Natural killer cell (primary cell): Measurements from ENCODE around the gene LCLAT1. TPM values are rescaled to one million over a fixed set of nuclear protein-coding genes. Genes with fewer than 3 reads are reported as not detected.

Experiments
- ATAC-seq, 3 donors: fragments of 150-1000 bp in 2 of 3; fragments of 200-7000 bp in 1 of 3; cut with Tn5 transposase; 1 replicate in 1 of 3; 2 replicates in 2 of 3; pipeline ENCODE4 v1.10.0; 2021; ENCODE audit warnings: mild to moderate bottlenecking in 2 of 3, moderate library complexity in 2 of 3
- DNase-seq, 2 donors: peaks; one replicate each; pipeline versions ENCODE4 v3.0.0 to v3.0.0-alpha.2; 2013 to 2021; ENCODE audit warnings: mixed read lengths in 1 of 2
- H3K27ac ChIP-seq: one replicate; pipeline ENCODE4 v1.5.1; 2013; ENCODE audit warnings: mild to moderate bottlenecking, low read length
- H3K27me3 ChIP-seq: one replicate; pipeline ENCODE4 v1.6.1; 2013; ENCODE audit warnings: low read length; ENCODE audit not compliant: control insufficient read depth, insufficient read depth
- H3K36me3 ChIP-seq: one replicate; pipeline ENCODE4 v1.6.1; 2013; ENCODE audit warnings: low read length; ENCODE audit not compliant: control insufficient read depth, insufficient read depth
- H3K4me1 ChIP-seq: one replicate; pipeline ENCODE4 v1.6.1; 2013; ENCODE audit warnings: low read length; ENCODE audit not compliant: control insufficient read depth, insufficient read depth
- H3K4me3 ChIP-seq: one replicate; pipeline ENCODE4 v1.5.1; 2013; ENCODE audit warnings: low read length
- H3K9me3 ChIP-seq: one replicate; pipeline ENCODE4 v1.6.1; 2013; ENCODE audit warnings: low read length; ENCODE audit not compliant: control insufficient read depth, insufficient read depth
- H3K27ac Mint-ChIP-seq, 2 donors: one replicate each; pipeline ENCODE4 v1.8.0; 2022; ENCODE audit warnings: mild to moderate bottlenecking in 2 of 2, mixed read lengths in 2 of 2, moderate library complexity in 1 of 2
- H3K27me3 Mint-ChIP-seq, 2 donors: one replicate each; pipeline ENCODE4 v1.8.0; 2022; ENCODE audit warnings: low read depth in 2 of 2, mixed read lengths in 2 of 2
- H3K36me3 Mint-ChIP-seq: one replicate; pipeline ENCODE4 v1.8.0; 2022; ENCODE audit warnings: mixed read lengths
- H3K4me1 Mint-ChIP-seq, 2 donors: one replicate each; pipeline ENCODE4 v1.8.0; 2022; ENCODE audit warnings: mixed read lengths in 2 of 2
- H3K4me3 Mint-ChIP-seq: one replicate; pipeline ENCODE4 v1.8.0; 2022; ENCODE audit warnings: mild to moderate bottlenecking, moderate library complexity, mixed read lengths
- H3K9me3 Mint-ChIP-seq, 2 donors: one replicate each; pipeline ENCODE4 v1.8.0; 2022; ENCODE audit warnings: mixed read lengths in 2 of 2
- WGBS: methylation state at CpG from one replicate; pipeline ENCODE4 v1.1.7; 2013; ENCODE audit warnings: missing lambda C conversion rate; ENCODE audit not compliant: insufficient coverage; 5-methylcytosine and 5-hydroxymethylcytosine counted together
- intact Hi-C: fragments of 100-400 bp; cut with micrococcal nuclease; formaldehyde crosslinking; loops from one replicate; pipeline ENCODE4 v1.14.2; 2022
- total RNA-seq, 4 donors: library from RNA; stranded (reverse); fragments of 120-200 nt in 1 of 4; gene quantifications; one replicate each; pipeline versions ENCODE4 v1.2.3 to v1.2.4, GENCODE V29; 2013 to 2022
- TF ChIP-seq, protein P1 (sequence below): fragments of 200-600 bp; IDR thresholded peaks from one replicate; pipeline ENCODE4 v1.8.0; 2022; ENCODE audit warnings: antibody characterized with exemption

The LCLAT1 gene
- total RNA-seq, 3 donors from 2014 or later (not counting 1 experiment from before 2014, with no cell fraction given): 13.0 to 16.2 (median 14.2) TPM

DNA sequence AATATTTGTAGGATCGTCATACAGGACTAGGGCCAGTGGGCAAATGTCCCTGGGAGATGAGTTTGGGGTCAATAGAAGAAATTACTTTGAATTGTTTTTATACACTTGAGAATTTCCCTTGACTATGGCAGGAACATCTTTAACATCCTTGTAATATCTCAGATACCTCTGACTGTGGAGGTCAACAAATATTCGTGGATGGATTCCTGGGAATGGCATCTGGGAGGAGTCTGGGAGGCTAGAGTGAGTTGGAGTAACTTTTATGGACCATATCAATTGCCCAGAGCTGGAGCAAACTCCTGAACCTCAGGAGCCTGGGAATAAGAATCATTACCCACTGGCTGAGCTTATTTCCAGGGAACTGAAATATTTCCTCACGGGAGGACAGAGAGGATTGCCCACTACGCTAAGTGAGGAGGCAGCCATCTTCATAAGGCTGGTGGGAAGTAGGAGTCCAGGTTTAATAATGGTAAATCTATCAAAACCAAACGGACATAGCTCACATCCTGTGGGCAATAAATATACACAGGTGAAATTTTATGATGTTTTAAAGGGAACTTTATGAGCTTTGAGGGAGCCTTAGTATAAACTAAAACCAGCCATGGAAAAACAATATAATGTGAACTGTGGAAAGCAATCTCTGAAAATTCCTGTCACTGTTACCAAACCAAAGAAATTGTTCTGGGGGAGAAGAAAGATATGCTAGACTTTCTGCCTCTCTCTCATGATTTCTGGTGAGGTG, 44.4 kb upstream of the LCLAT1 start:
- TF ChIP-seq, protein P1, sequence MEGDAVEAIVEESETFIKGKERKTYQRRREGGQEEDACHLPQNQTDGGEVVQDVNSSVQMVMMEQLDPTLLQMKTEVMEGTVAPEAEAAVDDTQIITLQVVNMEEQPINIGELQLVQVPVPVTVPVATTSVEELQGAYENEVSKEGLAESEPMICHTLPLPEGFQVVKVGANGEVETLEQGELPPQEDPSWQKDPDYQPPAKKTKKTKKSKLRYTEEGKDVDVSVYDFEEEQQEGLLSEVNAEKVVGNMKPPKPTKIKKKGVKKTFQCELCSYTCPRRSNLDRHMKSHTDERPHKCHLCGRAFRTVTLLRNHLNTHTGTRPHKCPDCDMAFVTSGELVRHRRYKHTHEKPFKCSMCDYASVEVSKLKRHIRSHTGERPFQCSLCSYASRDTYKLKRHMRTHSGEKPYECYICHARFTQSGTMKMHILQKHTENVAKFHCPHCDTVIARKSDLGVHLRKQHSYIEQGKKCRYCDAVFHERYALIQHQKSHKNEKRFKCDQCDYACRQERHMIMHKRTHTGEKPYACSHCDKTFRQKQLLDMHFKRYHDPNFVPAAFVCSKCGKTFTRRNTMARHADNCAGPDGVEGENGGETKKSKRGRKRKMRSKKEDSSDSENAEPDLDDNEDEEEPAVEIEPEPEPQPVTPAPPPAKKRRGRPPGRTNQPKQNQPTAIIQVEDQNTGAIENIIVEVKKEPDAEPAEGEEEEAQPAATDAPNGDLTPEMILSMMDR: no peak
- Histone ChIP-seq H3K4me1 (no peaks in the 10 kb centered on the region), H3K4me3 (no peak overlapping the region), H3K36me3 (no peaks in the 10 kb centered on the region), H3K9me3 (no peaks in the 10 kb centered on the region), H3K27me3 (no peaks in the 10 kb centered on the region), H3K27ac (no peak overlapping the region)
- 89% methylated on average over 4 of the region's 5 CpGs for WGBS
- Mint-ChIP-seq H3K9me3 (no peaks in the 10 kb centered on the region), H3K27ac (no peak overlapping the region), H3K27me3 (no peaks in the 10 kb centered on the region), H3K4me1 (peaks cover 0 to 6% of the 10 kb centered on the region in 2 donors), H3K36me3 (no peaks in the 10 kb centered on the region), H3K4me3 (no peak overlapping the region)
- intact Hi-C loops: no loop called here
- DNase-seq: no peak
- ATAC-seq: no peak

DNA sequence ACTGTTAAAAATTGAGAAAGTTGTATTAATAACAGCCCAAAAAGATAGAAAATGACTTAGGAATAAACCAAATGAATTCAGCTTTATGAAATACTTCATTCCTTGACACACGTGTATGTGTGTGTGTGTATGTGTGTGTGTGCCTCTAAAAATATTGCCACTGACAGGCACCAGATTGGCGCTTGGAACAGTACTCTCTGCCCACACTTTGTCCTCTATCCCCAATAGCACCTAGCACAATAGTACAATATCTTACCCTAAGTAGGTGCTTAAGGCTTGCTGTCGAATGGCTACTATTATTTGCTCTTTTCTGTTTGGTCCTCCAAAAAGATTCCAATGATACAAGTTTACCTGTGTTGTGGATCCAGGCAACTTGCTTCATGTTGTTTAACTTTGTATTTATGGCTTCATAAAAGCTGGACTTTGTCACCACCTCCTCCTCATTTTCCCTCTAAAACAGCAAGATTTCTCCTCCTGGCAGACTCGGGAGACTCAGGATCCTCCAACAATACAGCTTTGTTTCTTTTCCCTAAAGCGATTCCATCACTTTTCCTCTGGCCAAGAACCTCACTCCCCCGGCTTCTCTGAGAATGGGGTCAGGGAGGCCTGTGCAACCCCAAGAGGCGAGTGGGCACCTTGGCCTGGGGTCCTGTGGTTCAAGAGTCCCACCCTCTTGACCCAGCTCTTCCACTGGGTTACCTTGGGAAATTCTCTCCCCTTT, 43.3 kb upstream of the LCLAT1 start:
- whole genome bisulfite sequencing: 87% methylated on average over 6 of the region's 7 CpGs
- H3K4me1 Mint-ChIP-seq: peaks cover 5 to 6% of the 10 kb centered on the region in 2 donors
- H3K4me3 Mint-ChIP-seq: no peak overlapping the region
- Histone ChIP-seq H3K9me3 (no peaks in the 10 kb centered on the region), H3K4me1 (no peaks in the 10 kb centered on the region), H3K4me3 (no peak overlapping the region), H3K27me3 (no peaks in the 10 kb centered on the region), H3K27ac (no peak overlapping the region), H3K36me3 (no peaks in the 10 kb centered on the region)
- TF ChIP-seq, protein P1: no peak
- DNase-seq: no peak
- H3K36me3 Mint-ChIP-seq: no peaks in the 10 kb centered on the region
- no peak for ATAC-seq
- H3K27me3 Mint-ChIP-seq: no peaks in the 10 kb centered on the region
- no peaks in the 10 kb centered on the region for H3K9me3 Mint-ChIP-seq
- intact Hi-C loops: no loop called here
- no peak overlapping the region for H3K27ac Mint-ChIP-seq

DNA sequence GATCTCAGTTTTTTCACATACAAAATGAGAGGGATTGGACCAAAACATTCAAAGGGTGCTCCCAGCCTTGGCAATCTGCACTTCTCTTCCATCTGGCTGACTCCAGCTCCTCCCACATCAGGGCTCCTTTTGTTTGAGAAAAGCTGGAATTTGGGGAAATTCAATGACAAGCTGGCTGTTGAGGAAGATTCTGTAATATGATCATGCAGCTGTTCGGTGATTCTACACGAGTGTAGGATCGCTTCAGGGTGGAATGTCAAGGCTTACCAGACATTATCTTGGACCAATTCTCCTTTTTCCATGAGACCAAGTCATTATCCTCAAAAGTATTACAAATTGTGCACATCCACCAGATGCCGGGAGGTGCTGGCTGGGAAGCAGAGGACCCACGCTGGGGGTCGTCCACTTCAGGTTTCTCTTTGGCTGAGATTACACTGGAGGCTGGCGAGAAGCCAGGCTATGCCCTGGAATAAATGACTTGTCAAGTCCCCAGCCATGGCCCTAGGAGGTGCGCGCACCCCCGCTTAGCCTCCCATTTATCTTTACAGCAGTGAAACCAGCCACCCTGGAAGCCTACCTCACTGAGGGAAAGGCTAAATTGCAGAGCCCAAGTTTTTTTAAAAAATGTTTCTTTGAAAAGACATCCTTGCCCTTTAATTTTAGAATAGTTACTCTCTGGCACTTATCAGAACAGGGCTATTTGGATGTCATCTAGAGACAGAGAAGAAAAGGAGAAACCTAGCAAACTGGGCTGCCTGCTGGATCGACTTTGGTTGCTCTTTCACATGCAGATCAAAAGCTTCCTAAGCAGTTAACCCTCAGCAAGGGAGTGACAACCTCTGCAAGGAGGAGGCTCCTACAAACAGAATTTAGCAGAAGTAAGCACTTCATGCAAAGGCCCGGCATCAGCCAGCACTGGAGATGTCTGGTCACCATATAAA, 42.5 kb upstream of the LCLAT1 start:
- Histone ChIP-seq H3K36me3 (no peaks in the 10 kb centered on the region), H3K9me3 (no peaks in the 10 kb centered on the region), H3K4me3 (no peak overlapping the region), H3K4me1 (no peaks in the 10 kb centered on the region), H3K27me3 (no peaks in the 10 kb centered on the region), H3K27ac (no peak overlapping the region)
- no peaks in the 10 kb centered on the region for H3K36me3 Mint-ChIP-seq
- H3K27ac Mint-ChIP-seq: no peak overlapping the region
- peaks cover 6 to 8% of the 10 kb centered on the region in 2 donors for H3K4me1 Mint-ChIP-seq
- no peak overlapping the region for H3K4me3 Mint-ChIP-seq
- no peak for ATAC-seq
- TF ChIP-seq, protein P1: no peak
- no peaks in the 10 kb centered on the region for H3K9me3 Mint-ChIP-seq
- 78% methylated on average over 12 of the region's 12 CpGs for WGBS
- H3K27me3 Mint-ChIP-seq: no peaks in the 10 kb centered on the region
- no peak for DNase-seq
- intact Hi-C loops: no loop called here
